AG09319 (cell line): ENCODE data around the gene SETDB1.
"Not testable (repeated sequence)": the region's sequence is repeated elsewhere in the genome, so short reads cannot be mapped to it uniquely, and the experiment has no call there.

ENCODE experiments used
- DNase-seq: peaks from one replicate; pipeline ENCODE4 v3.0.0-alpha.2; 2010; ENCODE audit warnings: low read depth; ENCODE audit errors: extremely low read depth
- CTCF ChIP-seq: IDR thresholded peaks from 2 replicates; pipeline ENCODE4 v1.5.1; 2011; ENCODE audit warnings: low read depth, mild to moderate bottlenecking, inconsistent platforms, low read length, moderate library complexity

The SETDB1 gene

GRCh38 chr1:150926097-150926741, at the start of gene SETDB1:
SETDB1 (plus strand) TSS chr1:150926363; CDS start chr1:150927715, 1,352 bp downstream.
- peak; percentile 85 for DNase-seq
- TF ChIP-seq CTCF = peak; percentile 13; the same call in 1 of the 2 replicates

GRCh38 chr1:150878931-150879330, 47.2 kb upstream of the SETDB1 start:
- not testable (repeated sequence) for DNase-seq

- TF ChIP-seq CTCF = no peak
Measured at GRCh38 chr1:150881331-150882070, 44.7 kb upstream of the SETDB1 start.

GRCh38 chr1:150883121-150883520, 43.0 kb upstream of the SETDB1 start:
- not testable (repeated sequence) for DNase-seq

More at GRCh38 chr1:150881331-150882070, 44.7 kb upstream of the SETDB1 start:
- peak; percentile 85 for DNase-seq

- no peak for DNase-seq
- no peak for TF ChIP-seq CTCF
Measured at GRCh38 chr1:150887018-150887417, 39.1 kb upstream of the SETDB1 start, which contains the start of gene CTXND2. CTXND2 (plus strand) TSS chr1:150887136; CDS start chr1:150912315, 25,179 bp downstream.

GRCh38 chr1:150888727-150889126, 37.4 kb upstream of the SETDB1 start:
- DNase-seq = no peak
- no peak for TF ChIP-seq CTCF

GRCh38 chr1:150890033-150890416, 36.1 kb upstream of the SETDB1 start:
- no peak for DNase-seq
- TF ChIP-seq CTCF = no peak

GRCh38 chr1:150893336-150893913, 32.7 kb upstream of the SETDB1 start:
- DNase-seq = no peak
- TF ChIP-seq CTCF = no peak
